ENCODE data around the gene QPRT. TPM values are rescaled to one million over a fixed set of nuclear protein-coding genes. Genes with fewer than 3 reads are reported as not detected.

Gene QPRT
- total RNA-seq, 4 donors from 2014 or later, result 1.5 to 13.8 (median 2.4) TPM

DNA sequence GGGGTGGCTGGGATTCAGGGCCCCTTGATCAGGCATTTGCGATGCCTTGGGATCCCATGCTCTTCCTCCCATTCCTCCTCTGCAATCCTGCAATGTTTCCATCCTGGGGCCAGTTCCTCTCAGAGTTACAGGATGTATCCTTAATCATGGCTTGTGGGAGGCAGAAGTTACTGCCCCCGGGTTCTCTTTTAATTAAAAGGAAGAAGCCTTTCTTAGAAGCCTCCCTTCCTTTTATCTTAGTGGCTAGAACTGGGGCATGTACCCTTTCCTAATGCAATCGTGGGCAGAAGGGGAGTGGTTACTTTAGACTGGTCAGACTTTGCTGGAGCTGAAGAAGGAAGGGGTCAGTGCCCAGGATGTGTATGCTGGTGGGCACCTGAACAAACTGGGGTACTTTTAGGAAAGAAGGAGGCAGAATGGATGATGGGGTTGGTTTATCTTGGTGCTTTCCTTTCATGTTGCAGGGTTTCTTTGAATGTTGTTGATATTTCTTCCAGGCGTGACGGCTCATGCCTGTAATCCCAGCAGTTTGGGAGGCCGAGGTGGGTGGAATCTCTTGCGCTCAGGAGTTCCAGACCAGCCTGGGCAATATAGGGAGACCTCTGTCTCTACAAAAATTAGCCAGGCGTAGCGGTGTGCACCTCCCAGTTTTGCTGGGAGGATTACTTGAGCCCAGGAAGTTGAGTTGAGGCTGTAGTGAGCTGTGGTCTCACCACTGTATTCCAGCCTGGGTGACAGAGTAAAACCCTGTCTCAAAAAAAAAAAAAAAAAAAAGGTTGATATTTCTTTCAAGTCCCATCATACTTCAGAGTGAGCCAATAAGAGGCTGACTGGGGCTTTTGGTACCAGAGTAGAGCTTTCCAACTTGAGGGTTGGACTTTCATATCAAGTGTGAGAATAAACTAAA lies 29.1 kb upstream of the QPRT start:
- TF ChIP-seq, protein P1, sequence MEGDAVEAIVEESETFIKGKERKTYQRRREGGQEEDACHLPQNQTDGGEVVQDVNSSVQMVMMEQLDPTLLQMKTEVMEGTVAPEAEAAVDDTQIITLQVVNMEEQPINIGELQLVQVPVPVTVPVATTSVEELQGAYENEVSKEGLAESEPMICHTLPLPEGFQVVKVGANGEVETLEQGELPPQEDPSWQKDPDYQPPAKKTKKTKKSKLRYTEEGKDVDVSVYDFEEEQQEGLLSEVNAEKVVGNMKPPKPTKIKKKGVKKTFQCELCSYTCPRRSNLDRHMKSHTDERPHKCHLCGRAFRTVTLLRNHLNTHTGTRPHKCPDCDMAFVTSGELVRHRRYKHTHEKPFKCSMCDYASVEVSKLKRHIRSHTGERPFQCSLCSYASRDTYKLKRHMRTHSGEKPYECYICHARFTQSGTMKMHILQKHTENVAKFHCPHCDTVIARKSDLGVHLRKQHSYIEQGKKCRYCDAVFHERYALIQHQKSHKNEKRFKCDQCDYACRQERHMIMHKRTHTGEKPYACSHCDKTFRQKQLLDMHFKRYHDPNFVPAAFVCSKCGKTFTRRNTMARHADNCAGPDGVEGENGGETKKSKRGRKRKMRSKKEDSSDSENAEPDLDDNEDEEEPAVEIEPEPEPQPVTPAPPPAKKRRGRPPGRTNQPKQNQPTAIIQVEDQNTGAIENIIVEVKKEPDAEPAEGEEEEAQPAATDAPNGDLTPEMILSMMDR (IDR thresholded peaks at IDR 0.05; ENCODE audit: low read depth), result no peak

DNA sequence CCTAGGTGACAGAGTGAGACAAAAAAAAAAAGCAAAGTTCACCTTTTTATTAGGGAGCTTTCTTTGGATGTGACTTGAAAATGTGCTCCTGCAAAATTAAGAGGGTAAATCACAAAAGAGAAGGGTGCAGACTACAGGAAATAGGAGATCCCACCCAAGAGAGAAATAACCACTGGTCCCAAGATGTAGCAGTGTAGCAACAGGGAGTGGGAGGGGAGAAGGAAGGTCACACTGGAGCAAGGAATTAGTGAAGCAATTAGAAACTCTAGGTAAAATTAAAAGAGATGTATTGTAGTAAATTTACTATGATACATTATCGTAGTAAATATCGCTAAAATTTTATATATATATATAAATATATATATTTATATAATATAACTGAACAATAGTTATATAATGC lies 28.2 kb upstream of the QPRT start:
- TF ChIP-seq, protein P1 (IDR thresholded peaks at IDR 0.05; ENCODE audit: low read depth), result no peak

DNA sequence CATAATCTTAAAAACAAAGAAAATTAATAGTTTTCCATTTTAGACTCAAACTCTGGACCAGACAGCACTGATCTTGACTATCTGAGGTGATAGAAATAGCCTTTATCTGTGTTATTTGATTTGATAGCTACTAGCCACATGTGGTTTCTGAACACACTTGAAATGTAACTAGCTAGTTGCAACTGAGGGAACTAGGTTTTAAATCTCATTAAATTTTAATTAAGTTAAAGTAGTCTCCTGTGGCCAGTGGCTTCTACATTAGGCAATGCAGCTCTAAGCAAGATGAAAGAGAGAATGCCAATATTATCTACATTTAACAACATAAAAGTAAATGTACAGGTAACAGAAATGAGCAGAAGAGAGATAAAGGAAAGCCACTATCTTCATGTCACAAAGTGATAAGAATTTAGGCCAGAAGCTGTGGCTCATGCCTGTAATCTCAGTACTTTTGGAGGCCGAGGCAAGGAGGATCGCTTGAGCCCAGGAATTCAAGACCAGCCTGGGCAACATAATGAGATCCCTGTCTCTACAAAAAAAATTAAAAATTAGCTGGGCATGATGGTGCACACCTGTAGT lies 27.1 kb upstream of the QPRT start:
- TF ChIP-seq, protein P1 (IDR thresholded peaks at IDR 0.05; ENCODE audit: low read depth), result no peak

DNA sequence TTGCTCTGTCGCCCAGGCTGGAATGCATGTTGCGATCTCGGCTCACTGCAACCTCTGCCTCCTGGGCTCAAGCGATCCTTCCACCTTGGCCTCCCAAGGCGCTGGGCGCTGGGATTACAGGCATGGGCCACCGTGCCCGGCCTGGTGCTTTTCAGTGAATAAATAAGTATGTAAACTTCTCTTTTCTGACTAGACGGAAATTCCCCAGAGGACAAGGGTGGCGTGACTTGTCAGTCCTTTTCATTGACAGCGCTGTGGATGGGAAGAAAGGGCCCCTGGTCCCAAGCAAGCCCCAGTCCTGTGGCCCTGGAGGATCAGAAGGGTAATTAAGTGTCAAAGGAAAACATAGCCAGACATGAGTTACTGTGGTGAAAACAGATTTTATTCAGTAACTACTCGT lies 25.5 kb upstream of the QPRT start:
- TF ChIP-seq, protein P1 (IDR thresholded peaks at IDR 0.05; ENCODE audit: low read depth), result no peak

DNA sequence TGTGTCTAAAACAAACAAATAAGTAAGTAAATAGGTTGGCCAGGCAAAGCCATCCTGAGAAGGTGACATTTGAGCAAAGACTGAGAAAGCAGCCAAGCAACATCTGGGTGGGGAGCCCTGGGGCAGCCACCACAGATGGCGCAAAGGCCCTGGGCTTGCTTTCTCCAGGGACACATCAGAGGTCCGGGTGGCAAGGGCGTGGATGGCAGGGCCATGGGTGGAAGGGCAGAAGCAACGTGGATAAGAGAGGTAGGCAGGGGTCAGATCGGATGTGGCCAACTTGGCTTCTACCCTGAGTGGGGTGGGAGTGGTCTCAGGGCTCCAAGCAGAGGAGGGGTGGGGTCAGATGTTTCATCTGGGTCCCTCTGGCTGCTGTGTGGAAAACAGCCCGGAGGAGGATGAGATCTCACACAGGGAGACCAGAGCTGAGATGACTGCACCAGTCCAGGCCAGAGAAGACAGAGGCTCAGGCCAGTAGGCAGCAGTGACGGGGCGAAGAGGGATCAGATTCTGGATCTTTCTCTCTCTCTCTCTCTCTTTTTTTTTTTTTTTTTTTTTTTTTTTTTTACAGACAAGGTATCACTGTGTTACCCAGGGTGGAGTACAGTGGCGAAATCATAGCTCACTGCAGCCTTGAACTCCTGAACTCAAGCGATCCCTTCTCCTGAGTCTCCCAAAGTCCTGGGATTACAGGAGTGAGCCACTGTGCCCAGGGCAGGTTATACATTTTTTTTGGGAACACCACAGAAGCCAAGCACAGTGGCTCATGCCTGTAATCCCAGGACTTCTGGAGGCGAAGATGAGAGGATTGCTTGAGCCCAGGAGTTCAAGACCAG lies 22.1 kb upstream of the QPRT start:
- TF ChIP-seq, protein P1 (IDR thresholded peaks at IDR 0.05; ENCODE audit: low read depth), result no peak

DNA sequence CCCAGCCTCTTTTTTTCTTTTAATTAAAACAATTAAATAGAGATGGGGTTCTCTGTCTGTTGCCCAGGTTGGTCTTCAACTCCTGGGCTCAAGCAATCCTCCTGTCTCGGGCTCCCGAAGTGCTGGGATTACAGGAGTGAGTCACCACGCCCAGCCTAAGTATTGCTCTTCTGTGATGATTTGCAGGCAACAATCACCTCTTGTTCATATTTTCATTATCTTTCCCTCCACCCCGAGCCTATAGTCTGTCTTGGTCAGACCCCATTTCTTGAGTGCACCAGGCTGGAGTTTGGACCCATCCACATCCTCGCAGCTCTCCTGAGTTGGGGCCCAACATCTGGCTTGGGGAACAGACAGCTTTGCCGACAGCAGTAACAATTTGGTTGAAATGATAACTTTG lies 20.3 kb upstream of the QPRT start:
- TF ChIP-seq, protein P1 (IDR thresholded peaks at IDR 0.05; ENCODE audit: low read depth), result no peak
